HepG2 (cell line): Measurements from ENCODE around the gene EML2.

Experiments
- BHLHE40 ChIP-seq: IDR thresholded peaks from 2 replicates; pipeline ENCODE4 v1.6.1; 2011; ENCODE audit warnings: low read length, improper control_type of control experiment
- SMAD1 ChIP-seq: sonication (generic); formaldehyde crosslinking; IDR thresholded peaks from 2 replicates; pipeline ENCODE4 v1.4.0; 2020; ENCODE audit warnings: missing genetic modification reagents, low read depth, mild to moderate bottlenecking, borderline replicate concordance
- TBX2 ChIP-seq: sonication (generic); formaldehyde crosslinking; IDR thresholded peaks from 2 replicates; pipeline ENCODE4 v1.5.0; 2020; ENCODE audit warnings: missing genetic modification reagents, mild to moderate bottlenecking, borderline replicate concordance
- ZBTB1 ChIP-seq: sonication (generic); formaldehyde crosslinking; IDR thresholded peaks from 2 replicates; pipeline ENCODE4 v1.4.0; 2020; ENCODE audit warnings: missing genetic modification reagents, borderline replicate concordance
- ZNF263 ChIP-seq: sonication (generic); formaldehyde crosslinking; IDR thresholded peaks from 2 replicates; pipeline ENCODE4 v1.4.0; 2020; ENCODE audit warnings: missing genetic modification reagents
- TF ChIP-seq, protein P1 (sequence below): sonication (generic); formaldehyde crosslinking; IDR thresholded peaks from 2 replicates; pipeline ENCODE4 v1.5.0; 2020; ENCODE audit warnings: mild to moderate bottlenecking, missing genetic modification reagents, moderate library complexity
- TF ChIP-seq, protein P2 (sequence below): sonication (generic); formaldehyde crosslinking; IDR thresholded peaks from 2 replicates; pipeline ENCODE4 v1.5.0; 2020; ENCODE audit warnings: missing genetic modification reagents
- TF ChIP-seq, protein P3 (sequence below): IDR thresholded peaks from 2 replicates; pipeline ENCODE4 v1.6.1; 2016; ENCODE audit warnings: low read depth, control low read depth

DNA sequence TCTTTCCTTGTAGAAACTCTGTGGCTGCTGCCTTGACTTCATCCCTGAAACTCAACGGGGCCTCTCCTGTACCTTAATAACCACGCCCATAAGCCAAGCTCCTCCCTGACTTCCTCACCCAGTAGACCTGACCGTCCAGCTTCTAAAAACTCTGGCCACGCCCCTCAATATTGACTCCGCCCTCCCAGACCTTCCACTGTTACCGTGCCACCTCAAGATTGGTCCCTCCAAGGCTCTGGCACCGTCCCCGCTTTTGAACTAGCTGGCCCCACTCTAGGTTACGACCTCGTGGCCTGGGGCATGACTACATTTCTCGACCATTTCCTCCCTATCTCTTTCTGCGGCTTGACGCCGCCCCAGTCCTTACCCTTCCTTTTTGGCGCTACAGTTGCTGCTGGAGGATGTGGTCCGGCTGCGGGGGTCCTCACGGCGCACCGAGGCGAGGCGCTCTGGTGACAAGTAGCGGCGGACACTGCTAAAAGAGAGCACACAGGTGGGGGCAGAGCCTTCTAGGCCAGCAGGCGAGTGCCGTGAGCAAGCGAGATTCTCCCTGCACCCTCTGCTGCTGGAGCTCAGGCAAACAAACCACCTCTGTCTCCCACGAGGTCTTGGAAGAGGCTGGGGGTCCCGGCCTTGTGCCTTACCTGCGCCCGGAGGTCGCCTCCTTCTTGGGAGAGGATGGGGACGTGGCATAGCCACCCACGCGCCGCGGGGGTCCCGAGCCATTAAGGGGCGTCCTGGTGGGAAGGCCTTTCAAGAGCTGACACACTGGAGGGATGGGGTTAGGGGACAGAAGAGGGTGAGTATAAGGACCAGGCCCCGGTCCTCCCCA lies 2.3 kb upstream of the EML2 start:
- TF ChIP-seq ZBTB1 (CRISPR knock-in tag), result no peak
- TF ChIP-seq, protein P1, sequence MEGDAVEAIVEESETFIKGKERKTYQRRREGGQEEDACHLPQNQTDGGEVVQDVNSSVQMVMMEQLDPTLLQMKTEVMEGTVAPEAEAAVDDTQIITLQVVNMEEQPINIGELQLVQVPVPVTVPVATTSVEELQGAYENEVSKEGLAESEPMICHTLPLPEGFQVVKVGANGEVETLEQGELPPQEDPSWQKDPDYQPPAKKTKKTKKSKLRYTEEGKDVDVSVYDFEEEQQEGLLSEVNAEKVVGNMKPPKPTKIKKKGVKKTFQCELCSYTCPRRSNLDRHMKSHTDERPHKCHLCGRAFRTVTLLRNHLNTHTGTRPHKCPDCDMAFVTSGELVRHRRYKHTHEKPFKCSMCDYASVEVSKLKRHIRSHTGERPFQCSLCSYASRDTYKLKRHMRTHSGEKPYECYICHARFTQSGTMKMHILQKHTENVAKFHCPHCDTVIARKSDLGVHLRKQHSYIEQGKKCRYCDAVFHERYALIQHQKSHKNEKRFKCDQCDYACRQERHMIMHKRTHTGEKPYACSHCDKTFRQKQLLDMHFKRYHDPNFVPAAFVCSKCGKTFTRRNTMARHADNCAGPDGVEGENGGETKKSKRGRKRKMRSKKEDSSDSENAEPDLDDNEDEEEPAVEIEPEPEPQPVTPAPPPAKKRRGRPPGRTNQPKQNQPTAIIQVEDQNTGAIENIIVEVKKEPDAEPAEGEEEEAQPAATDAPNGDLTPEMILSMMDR, result no peak; the same call in 1 of the 2 replicates
- TF ChIP-seq TBX2 (CRISPR knock-in tag), result no peak; the same call in 1 of the 2 replicates
- TF ChIP-seq, protein P2, sequence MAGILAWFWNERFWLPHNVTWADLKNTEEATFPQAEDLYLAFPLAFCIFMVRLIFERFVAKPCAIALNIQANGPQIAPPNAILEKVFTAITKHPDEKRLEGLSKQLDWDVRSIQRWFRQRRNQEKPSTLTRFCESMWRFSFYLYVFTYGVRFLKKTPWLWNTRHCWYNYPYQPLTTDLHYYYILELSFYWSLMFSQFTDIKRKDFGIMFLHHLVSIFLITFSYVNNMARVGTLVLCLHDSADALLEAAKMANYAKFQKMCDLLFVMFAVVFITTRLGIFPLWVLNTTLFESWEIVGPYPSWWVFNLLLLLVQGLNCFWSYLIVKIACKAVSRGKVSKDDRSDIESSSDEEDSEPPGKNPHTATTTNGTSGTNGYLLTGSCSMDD (CRISPR knock-in tag), result no peak
- no peak for TF ChIP-seq ZNF263 (CRISPR knock-in tag)
- TF ChIP-seq BHLHE40, result no peak
- TF ChIP-seq SMAD1, result no peak
- TF ChIP-seq, protein P3, sequence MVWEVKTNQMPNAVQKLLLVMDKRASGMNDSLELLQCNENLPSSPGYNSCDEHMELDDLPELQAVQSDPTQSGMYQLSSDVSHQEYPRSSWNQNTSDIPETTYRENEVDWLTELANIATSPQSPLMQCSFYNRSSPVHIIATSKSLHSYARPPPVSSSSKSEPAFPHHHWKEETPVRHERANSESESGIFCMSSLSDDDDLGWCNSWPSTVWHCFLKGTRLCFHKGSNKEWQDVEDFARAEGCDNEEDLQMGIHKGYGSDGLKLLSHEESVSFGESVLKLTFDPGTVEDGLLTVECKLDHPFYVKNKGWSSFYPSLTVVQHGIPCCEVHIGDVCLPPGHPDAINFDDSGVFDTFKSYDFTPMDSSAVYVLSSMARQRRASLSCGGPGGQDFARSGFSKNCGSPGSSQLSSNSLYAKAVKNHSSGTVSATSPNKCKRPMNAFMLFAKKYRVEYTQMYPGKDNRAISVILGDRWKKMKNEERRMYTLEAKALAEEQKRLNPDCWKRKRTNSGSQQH, result no peak
